HG02588 (cell line): ENCODE results near the gene MACROD2.
"Not testable (repeated sequence)": the region's sequence is repeated elsewhere in the genome, so short reads cannot be mapped to it uniquely, and the experiment has no call there.

Experiments used
- ATAC-seq: cut with Tn5 transposase; IDR thresholded peaks from one replicate; pipeline ENCODE4 v1.9.1; 2021; ENCODE audit warnings: mild to moderate bottlenecking, moderate library complexity; ENCODE audit not compliant: unreplicated experiment

Gene MACROD2

DNA sequence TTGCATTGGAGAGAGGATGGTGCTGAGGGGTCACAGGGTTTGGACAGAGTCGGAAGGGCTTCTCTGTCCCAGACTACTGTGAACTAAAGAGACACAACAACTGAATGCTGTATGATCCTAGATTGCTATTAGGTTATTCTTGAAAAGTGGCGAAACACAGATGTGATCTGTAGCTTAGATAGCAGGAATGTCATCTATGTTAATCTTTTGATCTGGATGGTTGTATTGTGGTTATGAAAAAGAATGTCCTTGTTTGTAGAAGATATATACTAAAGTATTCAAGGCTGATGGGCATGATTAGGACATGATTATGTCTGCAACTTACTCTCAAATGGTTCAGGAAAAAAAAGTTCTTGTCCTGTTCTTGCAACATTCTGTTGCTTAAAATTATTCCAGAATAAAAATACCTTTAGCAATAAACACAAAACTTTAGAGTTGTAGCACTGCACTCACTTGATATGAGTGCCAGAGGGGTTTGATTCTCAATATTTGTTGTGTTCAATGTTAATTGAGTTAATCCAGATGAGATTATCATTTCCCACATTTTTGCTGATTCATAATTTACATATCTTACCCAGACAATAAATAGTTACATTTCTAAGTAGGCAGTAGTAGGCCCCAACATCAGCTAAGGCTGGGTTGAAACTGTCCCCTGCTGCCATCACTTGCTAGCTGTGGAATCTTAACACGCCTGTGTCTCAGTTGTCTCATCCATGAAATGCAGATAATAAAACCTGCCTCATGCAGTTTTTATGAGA, 1932.8 kb downstream of the MACROD2 start:
- no peak for ATAC-seq

DNA sequence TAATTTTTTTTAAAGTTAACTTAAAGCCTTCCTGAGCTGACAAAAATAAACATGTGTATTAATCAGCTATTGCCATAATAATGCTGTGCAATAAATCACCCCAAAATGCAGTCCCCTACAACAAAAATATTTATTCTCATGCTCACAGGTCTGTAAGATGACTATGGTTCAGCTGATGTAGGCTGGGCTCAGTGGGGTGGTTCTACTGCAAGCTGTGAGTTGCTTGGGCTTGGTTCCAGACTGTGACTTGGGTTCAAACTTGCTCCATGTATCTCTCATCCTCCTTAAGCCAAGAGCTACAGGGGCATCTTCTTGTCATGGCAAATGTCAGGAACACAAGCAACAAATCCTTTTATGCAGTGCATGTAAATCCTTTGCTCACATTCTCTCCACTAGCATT, 1933.6 kb downstream of the MACROD2 start:
- ATAC-seq: no peak

DNA sequence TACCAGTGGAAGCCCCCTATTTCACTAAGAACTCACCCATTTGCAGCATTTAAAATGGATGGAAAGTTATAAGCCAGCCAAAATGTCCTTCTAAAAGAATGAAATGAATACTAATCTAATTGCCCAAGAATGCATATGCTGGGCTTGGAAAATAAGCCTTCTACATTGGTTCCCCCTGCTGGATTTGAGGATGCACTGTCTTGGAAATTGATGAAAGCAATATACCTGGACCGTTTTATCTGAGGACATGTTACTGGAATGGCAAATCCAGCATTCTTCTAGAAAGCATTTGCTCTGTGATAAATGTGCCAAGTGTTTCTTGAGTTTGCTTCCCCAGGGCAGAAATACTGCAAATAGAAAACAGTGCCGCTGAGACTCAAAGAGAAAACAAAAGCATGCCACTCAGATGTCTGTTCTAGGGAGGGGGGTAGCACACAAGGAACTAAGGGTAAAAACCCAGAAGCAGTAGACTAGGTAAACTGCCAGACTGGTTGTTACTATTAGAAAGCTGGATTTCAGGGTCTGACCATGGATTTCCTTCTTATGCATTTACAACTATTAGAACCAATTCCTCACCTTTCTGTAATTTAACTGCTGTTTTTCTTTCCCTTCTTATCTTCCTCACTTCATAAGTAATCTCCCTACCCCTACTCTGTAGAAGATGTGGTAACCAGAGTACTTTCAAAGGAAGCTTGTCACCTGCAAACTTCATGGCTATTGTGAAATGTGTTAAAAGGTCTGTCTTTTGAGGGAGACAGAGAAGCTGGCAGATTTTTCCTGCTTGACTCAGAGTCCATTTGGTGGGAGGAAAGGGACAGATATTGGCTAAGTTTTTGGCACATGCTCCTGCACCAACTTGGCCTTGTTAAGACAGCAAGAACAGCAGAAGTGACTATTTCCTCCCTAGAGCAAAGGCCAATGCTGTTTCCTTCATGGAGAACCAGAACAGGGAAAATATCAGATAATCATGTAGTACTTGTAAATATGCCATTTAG, 1935.3 kb downstream of the MACROD2 start:
- ATAC-seq: no peak

DNA sequence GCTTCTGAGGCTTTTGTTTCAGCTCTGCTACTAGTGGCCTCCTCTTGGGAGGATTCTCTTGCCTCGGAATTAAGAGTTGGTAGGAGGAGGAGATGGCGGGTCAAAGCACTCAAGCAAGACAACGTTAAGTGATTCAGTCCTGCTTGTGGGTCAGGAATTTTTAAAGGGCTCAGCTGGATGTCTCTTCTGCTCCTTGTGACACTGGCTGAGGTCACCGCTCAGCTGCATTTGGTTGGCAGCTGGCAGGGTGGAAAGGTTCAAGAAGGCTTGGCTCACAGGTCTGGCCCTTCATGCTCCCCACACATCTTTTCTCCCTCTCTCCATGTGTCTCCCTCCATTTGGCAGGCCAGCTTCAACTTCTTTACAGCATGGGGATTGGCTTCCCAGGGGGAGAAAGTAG, 1936.6 kb downstream of the MACROD2 start:
- no peak for ATAC-seq

DNA sequence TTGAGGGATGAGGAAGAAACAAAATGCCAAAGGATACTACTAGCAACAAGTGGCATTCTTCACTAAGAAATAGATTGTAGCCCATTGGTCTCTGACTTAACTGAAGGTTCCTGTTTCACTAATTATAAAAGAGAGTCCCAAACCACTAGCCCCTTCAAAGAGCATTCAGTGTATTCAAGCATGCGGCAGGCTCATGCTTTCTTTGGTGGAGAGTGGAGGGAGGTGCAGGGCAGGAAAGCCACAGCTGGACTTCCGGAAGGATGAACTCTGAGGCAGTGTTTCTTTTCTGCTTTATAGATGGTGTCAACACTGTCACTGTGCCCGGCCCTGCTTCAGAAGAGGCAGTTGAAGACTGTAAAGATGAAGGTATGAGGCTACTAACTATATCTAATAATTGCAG, 1941.9 kb downstream of the MACROD2 start:
- ATAC-seq: peak; percentile 83

DNA sequence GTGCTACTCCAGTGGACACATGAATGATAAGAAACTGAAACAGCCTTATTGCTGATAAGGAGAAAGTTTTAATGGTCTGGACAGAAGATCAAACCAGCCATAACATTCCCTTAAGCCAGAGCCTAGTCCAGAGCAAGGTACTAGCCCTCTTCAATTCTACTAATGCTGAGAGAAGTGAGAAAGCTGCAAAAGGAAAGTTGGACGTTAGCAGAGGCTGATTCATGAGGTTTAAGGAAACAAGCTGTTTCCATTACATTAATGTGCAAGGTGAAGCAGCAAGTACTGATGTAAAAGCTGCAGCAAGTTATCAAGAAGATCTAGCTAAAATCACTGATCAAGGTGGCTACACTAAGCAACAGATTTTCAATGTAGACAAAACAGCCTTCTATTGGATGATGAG, 1943.5 kb downstream of the MACROD2 start:
- ATAC-seq: no peak

DNA sequence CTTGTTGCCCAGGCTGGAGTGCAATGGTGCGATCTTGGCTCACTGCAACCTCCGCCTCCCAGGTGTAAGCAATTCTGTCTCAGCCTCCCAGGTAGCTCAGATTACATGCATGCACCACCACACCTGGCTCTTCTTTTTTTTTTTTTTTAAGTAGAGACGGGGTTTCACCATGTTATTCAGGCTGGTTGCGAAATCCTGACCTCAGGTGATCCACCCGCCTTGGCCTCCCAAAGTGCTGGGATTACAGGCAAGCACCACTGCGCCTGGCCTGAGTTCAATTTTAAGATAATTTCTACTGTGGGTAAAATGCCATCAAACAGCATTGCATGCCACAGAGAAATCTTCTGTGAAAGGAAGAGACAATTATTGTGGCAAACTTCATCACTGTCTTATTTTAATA, 1944.8 kb downstream of the MACROD2 start:
- no peak for ATAC-seq

DNA sequence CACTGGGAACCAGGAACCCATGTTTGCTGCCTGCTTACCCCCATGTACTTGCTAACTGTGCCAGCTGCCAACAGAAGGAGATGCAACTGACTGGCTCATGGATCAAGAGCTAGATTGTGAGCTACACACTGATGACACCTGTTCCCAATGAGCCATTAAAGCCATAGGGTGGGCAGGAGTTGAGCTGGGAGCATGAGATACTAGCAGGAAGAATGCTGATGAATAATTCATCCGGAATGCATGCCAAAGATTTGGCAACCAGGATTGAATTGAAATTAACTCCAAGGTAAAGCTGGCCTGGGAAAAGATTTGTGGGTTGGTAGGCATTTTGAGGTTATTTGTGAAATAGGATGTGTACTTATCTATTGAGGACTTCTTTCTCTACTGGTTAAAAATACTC, 1946.8 kb downstream of the MACROD2 start:
- no peak for ATAC-seq

DNA sequence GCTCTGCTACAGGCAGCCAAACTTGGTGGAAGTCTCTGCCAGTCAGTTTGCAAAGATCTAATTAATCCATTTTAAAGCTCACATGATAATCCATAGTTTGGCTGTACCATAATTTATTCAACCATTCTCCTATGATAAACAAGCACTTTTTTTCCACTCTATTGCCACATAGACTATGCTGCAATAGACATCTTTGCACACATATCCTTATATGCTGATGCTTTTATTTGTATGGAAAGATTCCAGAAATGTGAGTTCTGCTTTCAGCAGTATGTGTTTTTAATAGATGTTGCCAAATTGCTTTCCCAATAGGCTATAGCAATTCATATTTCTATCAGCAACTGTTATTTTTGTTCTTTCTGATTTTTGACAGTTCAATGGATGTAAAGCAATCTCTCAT, 1950.0 kb downstream of the MACROD2 start:
- ATAC-seq: no peak

DNA sequence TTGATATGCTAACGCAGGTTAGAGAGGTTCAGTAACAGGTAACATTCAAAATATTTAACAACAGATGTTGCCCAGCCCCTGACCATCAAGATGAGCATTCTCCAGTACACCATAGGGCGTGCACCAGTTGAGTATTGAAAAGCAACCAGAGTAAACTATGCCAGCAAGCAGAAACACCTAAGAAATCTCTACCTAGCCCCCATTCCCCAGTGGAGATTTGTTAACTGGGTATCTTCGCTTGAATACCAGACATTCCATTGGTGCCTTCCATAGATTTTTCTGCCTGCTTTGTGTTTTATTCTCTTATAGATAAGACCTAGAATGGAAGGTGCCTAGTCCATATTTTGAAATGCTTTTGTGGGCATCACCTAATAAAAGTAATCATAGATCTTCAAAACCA, 1954.1 kb downstream of the MACROD2 start:
- no peak for ATAC-seq

DNA sequence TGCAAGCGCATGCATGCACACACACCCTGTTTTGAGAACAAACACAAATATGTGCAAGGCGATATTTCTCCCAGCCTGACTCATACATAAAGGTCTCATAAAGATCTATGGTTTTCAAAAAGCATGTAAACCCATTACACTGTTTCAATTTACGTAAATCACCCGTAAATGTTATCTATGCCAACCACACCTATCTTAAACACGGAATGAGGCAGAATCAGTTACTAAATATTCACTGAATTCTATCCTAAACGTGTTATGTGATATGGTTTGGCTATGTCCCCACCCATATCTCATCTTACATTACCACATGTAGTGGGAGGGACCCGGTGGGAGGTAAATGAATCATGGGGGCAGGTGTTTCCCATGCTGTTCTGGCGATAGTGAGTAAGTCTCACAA, 1956.3 kb downstream of the MACROD2 start:
- ATAC-seq: no peak

DNA sequence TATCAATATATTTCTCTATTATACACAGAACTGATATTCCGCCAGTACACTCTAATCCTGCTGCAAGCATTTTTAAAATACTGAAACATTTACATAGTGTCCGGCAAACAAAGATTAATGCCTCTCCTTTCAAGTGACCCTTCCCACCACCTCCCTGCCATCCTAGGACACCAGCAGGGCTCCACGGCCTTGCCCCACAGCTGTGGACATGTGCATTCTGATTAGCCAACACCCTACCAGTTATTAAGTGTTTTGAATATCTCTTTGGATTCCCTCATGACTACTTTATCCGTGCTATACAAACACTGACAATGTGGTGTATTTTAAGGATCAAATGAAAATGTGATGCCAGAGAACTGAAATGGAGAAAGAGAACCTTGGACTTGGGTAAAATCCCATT, 1962.8 kb downstream of the MACROD2 start:
- ATAC-seq: no peak

DNA sequence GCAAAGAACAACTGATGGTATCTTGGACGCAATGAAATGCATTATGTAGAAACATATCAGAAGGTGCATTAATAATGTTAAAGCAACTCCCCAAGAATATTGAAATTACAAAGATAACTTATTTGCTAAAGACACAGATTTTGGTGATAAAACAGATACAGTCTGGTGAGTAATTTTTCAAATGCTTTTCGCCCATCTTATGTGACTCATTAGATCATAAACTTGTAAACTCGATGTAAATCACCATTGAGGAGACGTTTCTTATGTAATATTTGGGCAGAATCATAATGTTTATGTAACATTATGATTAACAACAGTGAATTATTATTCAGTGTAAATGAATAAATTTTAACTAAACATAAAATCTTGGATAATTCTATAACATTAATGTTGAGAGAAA, 1969.8 kb downstream of the MACROD2 start:
- no peak for ATAC-seq

DNA sequence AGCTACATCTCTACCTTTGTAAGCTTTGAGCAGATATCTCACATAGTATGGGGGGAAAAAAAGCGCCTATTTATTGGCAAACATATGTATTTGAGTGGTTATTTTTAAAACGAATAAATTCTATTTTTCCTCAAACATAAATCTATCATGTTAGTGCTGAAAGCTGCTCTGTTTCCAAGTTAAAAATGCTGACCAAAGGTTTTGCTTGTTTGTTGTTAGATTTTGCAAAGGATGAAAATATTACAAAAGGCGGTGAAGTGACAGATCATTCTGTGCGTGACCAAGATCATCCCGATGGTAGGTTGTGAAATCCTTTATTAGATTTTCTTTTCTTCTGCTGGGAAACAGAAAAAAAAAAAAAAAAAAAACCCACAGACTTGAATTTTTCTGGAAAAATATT, 1972.0 kb downstream of the MACROD2 start:
- no peak for ATAC-seq

DNA sequence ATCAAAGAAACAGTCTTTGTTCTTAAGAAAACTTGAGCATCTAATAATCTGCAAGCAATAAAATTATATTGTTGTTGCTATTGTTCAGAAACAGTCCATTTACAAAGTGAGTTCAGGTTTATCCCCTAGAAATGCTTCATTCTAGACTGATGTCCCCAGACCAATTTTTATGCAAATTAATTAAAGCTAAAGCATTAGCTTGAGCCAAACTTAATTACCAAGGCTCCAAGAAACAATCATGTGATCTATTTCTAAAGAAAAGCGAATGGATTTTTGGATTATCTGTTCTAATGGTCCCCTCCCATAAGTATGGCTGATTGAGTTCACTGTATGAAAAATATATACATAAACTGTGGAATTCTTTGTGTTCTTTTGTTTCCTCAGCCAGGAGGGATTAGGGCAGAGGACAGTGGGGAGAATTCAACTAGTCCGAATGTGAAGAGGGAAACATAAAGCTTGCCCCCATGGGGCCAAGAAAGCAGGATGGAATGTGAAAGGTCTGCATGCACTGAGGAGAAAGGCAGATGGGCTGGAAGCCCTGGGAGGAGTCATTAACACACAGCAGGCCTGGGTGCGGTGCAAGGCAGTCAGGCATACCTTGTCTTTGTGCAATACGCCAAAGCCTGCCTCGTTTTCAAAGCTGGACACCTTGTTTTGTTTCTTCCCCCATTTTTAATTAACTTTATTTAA, 1980.9 kb downstream of the MACROD2 start:
- no peak for ATAC-seq

DNA sequence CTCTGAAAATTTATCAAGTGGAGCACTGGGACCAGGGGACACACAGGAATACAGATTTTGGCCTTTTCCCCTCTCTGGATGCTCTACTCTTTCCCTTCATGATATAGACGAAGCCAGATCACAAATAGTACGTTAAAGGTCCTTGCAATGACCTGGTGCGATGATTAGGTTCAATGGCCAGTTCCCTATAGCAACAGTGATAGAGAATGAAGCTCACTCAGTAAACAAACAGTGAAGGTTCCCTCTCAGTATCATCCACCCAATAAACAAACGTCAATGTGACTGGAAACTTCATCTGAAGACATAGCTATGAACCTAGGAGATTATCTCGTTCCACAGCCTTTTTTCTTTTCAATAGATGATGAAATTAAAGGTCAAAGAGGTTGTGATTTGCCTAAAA, 1981.7 kb downstream of the MACROD2 start:
- ATAC-seq: no peak

DNA sequence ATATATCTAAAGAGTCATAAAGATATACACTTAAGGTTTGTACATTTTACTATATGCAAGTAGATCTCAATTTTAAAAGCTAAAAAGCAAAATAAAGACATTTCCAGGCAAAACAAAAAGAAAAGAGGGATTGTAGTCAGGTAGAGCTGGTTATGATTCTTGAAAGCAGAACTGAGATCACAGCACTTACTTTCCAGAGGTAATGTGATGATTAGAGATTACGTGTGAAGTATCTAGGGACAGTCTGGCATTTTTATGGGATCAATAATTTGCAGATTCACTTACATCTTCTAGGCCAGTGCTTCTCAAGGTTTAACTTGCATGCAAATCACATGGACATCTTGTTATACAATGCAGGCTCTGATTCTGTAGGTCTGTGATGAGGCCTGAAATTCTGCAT, 1982.4 kb downstream of the MACROD2 start:
- no peak for ATAC-seq

DNA sequence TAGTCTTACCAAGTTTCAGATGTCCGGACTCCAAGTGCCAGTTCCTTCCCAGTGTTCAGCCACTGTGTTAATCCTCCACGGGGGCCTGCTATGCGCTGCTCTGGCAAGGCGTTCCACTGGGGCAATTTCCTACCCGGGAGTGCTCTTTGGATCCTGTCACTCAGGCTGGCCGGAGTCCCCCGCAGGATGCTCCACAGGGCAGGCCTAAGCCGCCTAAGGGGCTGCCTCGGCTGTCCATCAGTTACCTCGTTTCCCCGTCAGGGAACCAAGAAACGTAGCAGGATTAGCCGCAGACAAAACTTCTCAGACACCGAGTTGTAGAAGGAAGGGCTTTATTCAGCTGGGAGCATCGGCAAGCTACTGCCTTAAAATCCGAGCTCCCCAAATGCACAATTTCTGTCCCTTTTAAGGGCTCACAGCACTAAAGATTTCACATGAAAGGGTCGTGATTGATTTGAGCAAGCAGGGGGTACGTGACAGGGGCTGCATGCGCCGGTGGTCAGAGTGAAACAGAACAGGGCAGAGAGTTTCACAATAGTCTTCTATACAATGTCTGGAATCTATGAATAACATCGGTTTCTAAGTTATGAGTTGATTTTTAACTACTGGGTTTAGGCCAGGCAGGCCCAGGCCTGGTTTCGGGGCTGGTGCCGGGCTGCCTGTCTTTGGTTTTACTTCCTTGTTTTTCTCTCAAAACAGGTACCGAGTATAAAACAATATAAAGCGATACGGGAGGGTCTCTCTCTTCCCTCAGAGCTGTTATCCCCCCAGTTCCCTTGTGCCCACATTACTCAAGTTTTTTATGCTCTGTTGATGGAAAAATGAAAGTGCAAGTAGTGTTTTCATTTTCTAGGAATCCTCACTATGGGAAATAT, 1990.4 kb downstream of the MACROD2 start:
- ATAC-seq: not testable (repeated sequence)

DNA sequence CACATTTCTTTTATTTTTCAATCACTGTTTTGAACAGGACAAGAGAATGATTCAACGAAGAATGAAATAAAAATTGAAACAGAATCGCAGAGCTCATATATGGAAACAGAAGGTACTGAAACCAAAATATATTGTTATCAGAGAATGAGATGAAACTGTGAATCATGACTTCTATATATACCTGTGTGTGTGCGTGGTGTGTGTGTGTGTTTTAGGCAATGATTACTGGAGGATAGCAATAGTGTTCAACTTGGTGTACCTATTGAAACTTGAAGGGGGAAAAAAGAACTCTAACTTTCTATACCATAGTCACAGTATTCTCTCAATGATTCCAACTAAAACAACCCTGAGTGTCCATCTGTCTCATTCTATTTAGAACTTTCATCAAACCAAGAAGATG, 1991.4 kb downstream of the MACROD2 start:
- peak; percentile 92 for ATAC-seq

DNA sequence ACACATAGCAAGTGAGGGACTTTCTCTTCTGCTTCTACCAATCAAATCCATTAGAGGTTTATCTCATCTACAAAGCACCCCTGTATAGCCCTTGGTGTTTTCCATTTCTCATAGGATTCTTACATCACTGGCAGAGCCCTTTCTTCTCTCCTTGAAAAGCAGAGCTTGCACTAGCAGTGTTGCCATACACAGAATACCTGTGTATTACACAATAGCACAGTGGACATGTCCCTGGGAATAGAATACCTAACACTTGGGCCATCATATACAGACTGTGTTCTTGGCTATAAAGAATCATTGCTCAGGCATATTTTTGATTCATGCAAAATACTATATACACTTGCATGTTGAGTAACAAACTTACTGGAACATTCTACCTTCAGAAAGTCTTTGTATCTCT, 1996.0 kb downstream of the MACROD2 start:
- no peak for ATAC-seq

DNA sequence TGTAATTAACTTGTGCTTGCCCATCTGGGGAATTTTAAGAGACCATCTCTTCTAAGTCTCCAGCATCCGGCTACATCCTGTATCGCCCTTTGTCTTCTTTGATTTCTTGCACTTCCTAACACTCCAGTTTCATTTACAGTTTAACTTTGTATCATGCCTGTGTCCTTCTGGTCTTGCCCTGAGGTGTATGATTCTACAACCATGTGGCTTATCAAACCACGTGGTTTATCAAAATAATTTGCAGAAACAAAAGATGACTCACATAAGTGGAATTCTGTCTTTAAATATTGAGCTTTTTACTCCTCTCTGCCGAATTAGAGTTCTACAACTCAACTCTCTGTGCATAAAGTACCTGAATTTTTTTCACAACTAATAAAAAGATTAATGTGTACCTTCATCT, 1997.2 kb downstream of the MACROD2 start:
- ATAC-seq: no peak
